Vagina (tissue), 2 donors: ENCODE measurements around the gene WDFY2. TPM values are rescaled to one million over a fixed set of nuclear protein-coding genes. Genes with fewer than 3 reads are reported as not detected.

ENCODE experiments used
- DNase-seq, 2 donors: peaks; one replicate each; pipeline ENCODE4 v3.0.0-alpha.2; 2017; ENCODE audit errors: extremely low spot score in 2 of 2
- H3K27ac ChIP-seq: fragments of 200-600 bp; sonication (generic); one replicate; pipeline ENCODE4 v1.5.1; 2019
- H3K27me3 ChIP-seq: fragments of 200-600 bp; sonication (generic); one replicate; pipeline ENCODE4 v1.5.1; 2019
- H3K36me3 ChIP-seq, 2 donors: fragments of 200-600 bp; sonication (generic); one replicate each; pipeline ENCODE4 v1.5.1; 2017 to 2019
- H3K4me1 ChIP-seq: fragments of 200-600 bp; sonication (generic); one replicate; pipeline ENCODE4 v1.5.1; 2019
- H3K4me3 ChIP-seq, 2 donors: fragments of 200-600 bp; sonication (generic); 1 replicate in 1 of 2; 2 replicates in 1 of 2; pipeline ENCODE4 v1.5.1; 2016 to 2019
- H3K9me3 ChIP-seq: fragments of 200-600 bp; sonication (generic); one replicate; pipeline ENCODE4 v1.5.1; 2019
- POLR2A ChIP-seq, 2 donors: fragments of 450-650 bp; IDR thresholded peaks; one replicate each; pipeline ENCODE4 v1.6.1; 2017; ENCODE audit warnings: antibody characterized with exemption in 2 of 2, mild to moderate bottlenecking in 2 of 2, moderate library complexity in 2 of 2
- POLR2AphosphoS5 ChIP-seq, 2 donors: sonication (generic); formaldehyde crosslinking; IDR thresholded peaks; one replicate each; pipeline ENCODE4 v1.9.0; 2017; ENCODE audit warnings: antibody characterized with exemption in 2 of 2, mild to moderate bottlenecking in 2 of 2, low read depth in 1 of 2; ENCODE audit not compliant: insufficient read depth in 1 of 2
- intact Hi-C: fragments of 100-400 bp; cut with DNase I; formaldehyde crosslinking; loops from one replicate; pipeline ENCODE4 v1.15.1; 2023
- total RNA-seq: library from RNA; depleted of rRNA; stranded (reverse); fragments of >200 nt; gene quantifications from one replicate; pipeline ENCODE4 v1.2.3, GENCODE V29; 2016
- TF ChIP-seq, protein P1 (sequence below), 3 experiments: fragments of 450-650 bp in 2 of 3; fragments of 200-600 bp in 1 of 3; sonication (generic) in 1 of 3; IDR thresholded peaks; one replicate each; pipeline ENCODE4 v1.5.1; 2017 to 2019; ENCODE audit warnings: antibody characterized with exemption in 3 of 3, mild to moderate bottlenecking in 2 of 3, moderate library complexity in 2 of 3

The WDFY2 gene
- total RNA-seq, 1 donor from 2014 or later: 26.3 TPM

DNA sequence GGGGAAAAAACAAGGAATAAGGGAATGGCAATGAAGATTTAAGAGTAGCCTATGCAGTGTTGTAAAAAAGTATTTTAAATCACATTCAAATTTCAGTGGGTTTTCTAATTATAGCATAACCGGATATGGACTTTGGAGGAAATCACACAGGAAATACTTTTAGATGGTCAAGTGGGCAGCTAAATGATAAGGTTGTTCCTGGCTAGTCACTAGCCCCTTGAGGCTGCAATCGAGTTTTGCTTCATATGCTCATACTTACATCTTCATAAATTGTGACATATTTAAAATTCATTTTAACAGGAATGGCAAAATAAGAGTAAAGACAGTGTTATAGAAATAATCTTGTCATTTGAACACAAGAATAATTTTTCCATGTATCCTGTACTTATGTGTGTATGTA, 88.9 kb downstream of the WDFY2 start:
- no peak for DNase-seq
- Histone ChIP-seq H3K27me3 (no peaks in the 10 kb centered on the region), H3K36me3 (no peaks in the 10 kb centered on the region), H3K4me3 (no peak overlapping the region), H3K27ac (no peak overlapping the region), H3K9me3 (no peaks in the 10 kb centered on the region), H3K4me1 (peaks cover 30% of the 10 kb centered on the region)
- TF ChIP-seq POLR2AphosphoS5 (IDR thresholded peaks at IDR 0.05; ENCODE audit: insufficient read depth in 1 of 2, low read depth in 1 of 2): no peak
- no peak for TF ChIP-seq POLR2A (IDR thresholded peaks at IDR 0.05)
- TF ChIP-seq, protein P1, sequence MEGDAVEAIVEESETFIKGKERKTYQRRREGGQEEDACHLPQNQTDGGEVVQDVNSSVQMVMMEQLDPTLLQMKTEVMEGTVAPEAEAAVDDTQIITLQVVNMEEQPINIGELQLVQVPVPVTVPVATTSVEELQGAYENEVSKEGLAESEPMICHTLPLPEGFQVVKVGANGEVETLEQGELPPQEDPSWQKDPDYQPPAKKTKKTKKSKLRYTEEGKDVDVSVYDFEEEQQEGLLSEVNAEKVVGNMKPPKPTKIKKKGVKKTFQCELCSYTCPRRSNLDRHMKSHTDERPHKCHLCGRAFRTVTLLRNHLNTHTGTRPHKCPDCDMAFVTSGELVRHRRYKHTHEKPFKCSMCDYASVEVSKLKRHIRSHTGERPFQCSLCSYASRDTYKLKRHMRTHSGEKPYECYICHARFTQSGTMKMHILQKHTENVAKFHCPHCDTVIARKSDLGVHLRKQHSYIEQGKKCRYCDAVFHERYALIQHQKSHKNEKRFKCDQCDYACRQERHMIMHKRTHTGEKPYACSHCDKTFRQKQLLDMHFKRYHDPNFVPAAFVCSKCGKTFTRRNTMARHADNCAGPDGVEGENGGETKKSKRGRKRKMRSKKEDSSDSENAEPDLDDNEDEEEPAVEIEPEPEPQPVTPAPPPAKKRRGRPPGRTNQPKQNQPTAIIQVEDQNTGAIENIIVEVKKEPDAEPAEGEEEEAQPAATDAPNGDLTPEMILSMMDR (IDR thresholded peaks at IDR 0.05): no peak
- intact Hi-C loops: no loop called here

DNA sequence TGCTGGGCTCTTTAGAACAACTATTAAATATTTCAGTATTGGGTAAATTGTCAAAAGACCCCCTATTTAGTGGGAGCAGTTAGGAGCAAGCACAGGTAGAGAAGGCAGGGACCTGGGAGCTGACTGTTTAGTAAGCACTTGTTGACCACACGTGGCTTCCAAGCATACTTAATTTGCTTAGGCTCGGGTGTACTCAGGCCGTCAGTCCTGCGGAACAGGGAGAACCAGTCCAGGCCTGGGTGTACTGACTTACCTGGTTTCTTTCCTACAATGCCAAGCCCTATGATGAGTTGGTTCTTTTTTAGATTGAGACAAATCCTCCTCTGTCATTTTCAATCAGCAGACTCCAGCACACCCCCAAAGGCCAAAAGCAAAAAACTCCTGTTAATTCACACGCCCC, 90.0 kb downstream of the WDFY2 start:
- Histone ChIP-seq H3K27ac (peak overlapping the region; percentile 25), H3K27me3 (no peaks in the 10 kb centered on the region), H3K4me1 (peaks cover 20% of the 10 kb centered on the region), H3K9me3 (no peaks in the 10 kb centered on the region), H3K4me3 (no peak overlapping the region), H3K36me3 (no peaks in the 10 kb centered on the region)
- DNase-seq: no peak
- intact Hi-C loops: no loop called here
- TF ChIP-seq POLR2A (IDR thresholded peaks at IDR 0.05) (no peak), POLR2AphosphoS5 (IDR thresholded peaks at IDR 0.05; ENCODE audit: insufficient read depth in 1 of 2, low read depth in 1 of 2) (peak in 1 of 2 donors; percentile 70)

DNA sequence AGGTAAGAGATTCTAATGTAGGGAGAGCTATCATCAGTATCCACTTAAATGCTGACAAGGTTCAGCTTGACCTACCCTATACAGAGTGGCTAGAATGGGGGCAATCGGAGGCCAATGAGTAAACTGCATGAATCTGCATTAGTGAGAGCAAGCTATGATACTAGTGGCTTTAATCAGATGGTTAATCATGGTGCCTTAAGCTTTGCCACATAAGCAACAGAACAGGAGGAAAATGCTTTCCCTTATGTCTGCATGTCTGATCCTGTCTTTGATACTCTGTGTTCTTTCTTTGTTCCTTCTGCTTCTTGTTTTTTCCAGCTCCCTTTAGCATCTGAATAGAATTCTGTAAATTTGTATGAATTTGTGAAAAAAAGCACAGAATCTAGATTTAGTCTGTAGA, 91.1 kb downstream of the WDFY2 start:
- intact Hi-C loops: no loop called here
- Histone ChIP-seq H3K9me3 (no peaks in the 10 kb centered on the region), H3K27ac (peak overlapping the region; percentile 66), H3K36me3 (no peaks in the 10 kb centered on the region), H3K4me1 (peaks cover 13% of the 10 kb centered on the region), H3K27me3 (no peaks in the 10 kb centered on the region), H3K4me3 (no peak overlapping the region)
- TF ChIP-seq POLR2AphosphoS5 (IDR thresholded peaks at IDR 0.05; ENCODE audit: insufficient read depth in 1 of 2, low read depth in 1 of 2): peak in 1 of 2 donors; percentile 19
- TF ChIP-seq, protein P1 (IDR thresholded peaks at IDR 0.05): no peak
- DNase-seq: no peak

DNA sequence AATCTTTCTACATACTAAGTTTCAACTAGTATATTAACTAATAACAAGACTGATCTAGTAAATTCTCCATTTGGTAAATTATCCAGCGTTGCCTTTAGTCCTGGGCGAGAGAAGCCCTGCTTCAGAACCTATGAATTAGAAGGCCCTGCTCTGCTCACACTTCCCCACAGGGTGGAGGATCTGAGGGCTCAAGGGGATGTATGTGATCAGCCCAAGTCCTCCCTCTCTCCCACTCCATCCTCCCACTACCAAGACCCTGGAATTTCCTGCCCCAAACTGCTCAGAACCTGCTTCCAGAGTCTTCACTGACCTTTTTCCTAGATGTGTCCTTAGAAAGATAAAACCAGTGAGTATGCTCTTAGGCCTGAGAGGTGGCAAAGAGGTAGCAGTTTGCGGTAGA, 91.6 kb downstream of the WDFY2 start:
- Histone ChIP-seq H3K4me1 (peaks cover 12% of the 10 kb centered on the region), H3K27ac (peak overlapping the region; percentile 66), H3K27me3 (no peaks in the 10 kb centered on the region), H3K9me3 (no peaks in the 10 kb centered on the region), H3K4me3 (no peak overlapping the region), H3K36me3 (no peaks in the 10 kb centered on the region)
- intact Hi-C loops: no loop called here
- TF ChIP-seq, protein P1 (IDR thresholded peaks at IDR 0.05): no peak
- TF ChIP-seq POLR2A (IDR thresholded peaks at IDR 0.05) (no peak), POLR2AphosphoS5 (IDR thresholded peaks at IDR 0.05; ENCODE audit: insufficient read depth in 1 of 2, low read depth in 1 of 2) (no peak)
- DNase-seq: no peak

- Histone ChIP-seq H3K27ac (no peak overlapping the region), H3K4me1 (peaks cover 12% of the 10 kb centered on the region), H3K36me3 (no peaks in the 10 kb centered on the region), H3K4me3 (no peak overlapping the region), H3K9me3 (no peaks in the 10 kb centered on the region), H3K27me3 (no peaks in the 10 kb centered on the region)
- no peak for TF ChIP-seq POLR2AphosphoS5 (IDR thresholded peaks at IDR 0.05; ENCODE audit: insufficient read depth in 1 of 2, low read depth in 1 of 2)
- TF ChIP-seq POLR2A (IDR thresholded peaks at IDR 0.05): no peak
- TF ChIP-seq, protein P1 (IDR thresholded peaks at IDR 0.05): no peak
- intact Hi-C loops: no loop called here
- no peak for DNase-seq
Measured at GRCh38 chr13:51676739-51677138, 92.5 kb downstream of the WDFY2 start.
